GM12872 (cell line): Measurements from ENCODE around the gene IL6R.

Experiments
- TF ChIP-seq, protein P1 (sequence below): IDR thresholded peaks from 3 replicates; pipeline ENCODE4 v1.5.1; 2011; ENCODE audit warnings: low read depth, mild to moderate bottlenecking, low read length, moderate library complexity; ENCODE audit not compliant: insufficient read depth

Gene IL6R

GRCh38 chr1:154503898-154504297 is 98.8 kb downstream of the IL6R start:
- TF ChIP-seq, protein P1, sequence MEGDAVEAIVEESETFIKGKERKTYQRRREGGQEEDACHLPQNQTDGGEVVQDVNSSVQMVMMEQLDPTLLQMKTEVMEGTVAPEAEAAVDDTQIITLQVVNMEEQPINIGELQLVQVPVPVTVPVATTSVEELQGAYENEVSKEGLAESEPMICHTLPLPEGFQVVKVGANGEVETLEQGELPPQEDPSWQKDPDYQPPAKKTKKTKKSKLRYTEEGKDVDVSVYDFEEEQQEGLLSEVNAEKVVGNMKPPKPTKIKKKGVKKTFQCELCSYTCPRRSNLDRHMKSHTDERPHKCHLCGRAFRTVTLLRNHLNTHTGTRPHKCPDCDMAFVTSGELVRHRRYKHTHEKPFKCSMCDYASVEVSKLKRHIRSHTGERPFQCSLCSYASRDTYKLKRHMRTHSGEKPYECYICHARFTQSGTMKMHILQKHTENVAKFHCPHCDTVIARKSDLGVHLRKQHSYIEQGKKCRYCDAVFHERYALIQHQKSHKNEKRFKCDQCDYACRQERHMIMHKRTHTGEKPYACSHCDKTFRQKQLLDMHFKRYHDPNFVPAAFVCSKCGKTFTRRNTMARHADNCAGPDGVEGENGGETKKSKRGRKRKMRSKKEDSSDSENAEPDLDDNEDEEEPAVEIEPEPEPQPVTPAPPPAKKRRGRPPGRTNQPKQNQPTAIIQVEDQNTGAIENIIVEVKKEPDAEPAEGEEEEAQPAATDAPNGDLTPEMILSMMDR: no peak

GRCh38 chr1:154512760-154513159 is 107.6 kb downstream of the IL6R start:
- TF ChIP-seq, protein P1: no peak

GRCh38 chr1:154514066-154514553 is 109.0 kb downstream of the IL6R start:
- TF ChIP-seq, protein P1: no peak

- TF ChIP-seq, protein P1: no peak
Observed at GRCh38 chr1:154517661-154518060, 112.5 kb downstream of the IL6R start.
